Activated CD8-positive, alpha-beta memory T cell treated with anti-CD3 and anti-CD28 coated beads, Interleukin-2, amount 50 U/mL, for 24 hours (primary cell): Measurements from ENCODE around the gene GRM5.
"Not testable (repeated sequence)": the region's sequence is repeated elsewhere in the genome, so short reads cannot be mapped to it uniquely, and the experiment has no call there.

Experiments
- DNase-seq: peaks from one replicate; pipeline ENCODE4 v3.0.0-alpha.2; 2020; ENCODE audit errors: extremely low read depth

Gene GRM5

GRCh38 chr11:88975441-88975840, 90.3 kb downstream of the GRM5 start:
- not testable (repeated sequence) for DNase-seq

GRCh38 chr11:88972210-88972609, 93.6 kb downstream of the GRM5 start:
- no peak for DNase-seq

- not testable (repeated sequence) for DNase-seq
Observed at GRCh38 chr11:88961621-88962020, 104.2 kb downstream of the GRM5 start.

- DNase-seq = not testable (repeated sequence)
Observed at GRCh38 chr11:88959857-88960256, 105.9 kb downstream of the GRM5 start.

GRCh38 chr11:88950975-88951374, 114.8 kb downstream of the GRM5 start:
- no peak for DNase-seq

- not testable (repeated sequence) for DNase-seq
Observed at GRCh38 chr11:88948908-88949307, 116.9 kb downstream of the GRM5 start.

- not testable (repeated sequence) for DNase-seq
Observed at GRCh38 chr11:88947843-88948572, 117.8 kb downstream of the GRM5 start.

GRCh38 chr11:88929665-88930064, 136.1 kb downstream of the GRM5 start:
- DNase-seq = not testable (repeated sequence)

- DNase-seq = not testable (repeated sequence)
Observed at GRCh38 chr11:88917065-88917464, 148.7 kb downstream of the GRM5 start.

GRCh38 chr11:88909500-88909899, 156.3 kb downstream of the GRM5 start:
- no peak for DNase-seq

GRCh38 chr11:88901436-88901835, 164.3 kb downstream of the GRM5 start:
- DNase-seq = not testable (repeated sequence)

- DNase-seq = not testable (repeated sequence)
Observed at GRCh38 chr11:88888855-88889254, 176.9 kb downstream of the GRM5 start.

- DNase-seq = no peak
Observed at GRCh38 chr11:88886796-88887195, 179.0 kb downstream of the GRM5 start.

GRCh38 chr11:88882800-88883199, 183.0 kb downstream of the GRM5 start:
- DNase-seq = not testable (repeated sequence)

GRCh38 chr11:88861618-88862017, 204.2 kb downstream of the GRM5 start:
- DNase-seq = no peak

- DNase-seq = not testable (repeated sequence)
Observed at GRCh38 chr11:88860431-88860830, 205.4 kb downstream of the GRM5 start.

GRCh38 chr11:88853963-88854362, 211.8 kb downstream of the GRM5 start:
- not testable (repeated sequence) for DNase-seq

GRCh38 chr11:88851547-88851946, 214.2 kb downstream of the GRM5 start:
- not testable (repeated sequence) for DNase-seq

GRCh38 chr11:88849773-88850172, 216.0 kb downstream of the GRM5 start:
- DNase-seq = not testable (repeated sequence)

GRCh38 chr11:88849368-88849767, 216.4 kb downstream of the GRM5 start:
- DNase-seq = no peak

- not testable (repeated sequence) for DNase-seq
Observed at GRCh38 chr11:88846266-88846665, 219.5 kb downstream of the GRM5 start.

GRCh38 chr11:88844941-88845340, 220.8 kb downstream of the GRM5 start:
- DNase-seq = not testable (repeated sequence)

- not testable (repeated sequence) for DNase-seq
Observed at GRCh38 chr11:88843766-88844426, 221.9 kb downstream of the GRM5 start.
